Loucy (cell line): Measurements from ENCODE around the gene PTPRA.

Experiments used
- H2AFZ ChIP-seq: fragments of 200-600 bp; sonication (generic); 2 replicates; pipeline ENCODE4 v1.6.0; 2016; ENCODE audit warnings: antibody characterized with exemption, mild to moderate bottlenecking, low read length, moderate library complexity
- H3F3A ChIP-seq: fragments of 200-600 bp; 2 replicates; pipeline ENCODE4 v1.6.0; 2016; ENCODE audit warnings: antibody characterized with exemption, low read depth, mild to moderate bottlenecking
- H3K27me3 ChIP-seq: fragments of 200-600 bp; sonication (generic); 2 replicates; pipeline ENCODE4 v1.6.1; 2014; ENCODE audit warnings: low read length, mild to moderate bottlenecking; ENCODE audit not compliant: insufficient read depth, poor library complexity, severe bottlenecking
- H3K36me3 ChIP-seq: fragments of 200-600 bp; sonication (generic); 2 replicates; pipeline ENCODE4 v1.6.1; 2016; ENCODE audit warnings: low read length; ENCODE audit not compliant: insufficient read depth
- H3K4me1 ChIP-seq: fragments of 200-600 bp; sonication (generic); 2 replicates; pipeline ENCODE4 v1.5.1; 2014; ENCODE audit warnings: low read length, mild to moderate bottlenecking; ENCODE audit not compliant: insufficient read depth, poor library complexity, severe bottlenecking
- H3K4me2 ChIP-seq: fragments of 200-600 bp; sonication (generic); 2 replicates; pipeline ENCODE4 v1.6.0; 2014; ENCODE audit warnings: antibody characterized with exemption, low read length, low read depth, mild to moderate bottlenecking; ENCODE audit not compliant: poor library complexity, severe bottlenecking
- H3K4me3 ChIP-seq: fragments of 200-600 bp; sonication (generic); 2 replicates; pipeline ENCODE4 v1.5.1; 2014; ENCODE audit warnings: low read length, mild to moderate bottlenecking, mixed read lengths; ENCODE audit not compliant: poor library complexity, severe bottlenecking
- H3K79me2 ChIP-seq: fragments of 200-600 bp; sonication (generic); 2 replicates; pipeline ENCODE4 v1.6.1; 2014; ENCODE audit warnings: low read length; ENCODE audit not compliant: insufficient read depth
- H3K9ac ChIP-seq: fragments of 200-600 bp; sonication (generic); 2 replicates; pipeline ENCODE4 v1.6.0; 2014; ENCODE audit warnings: mild to moderate bottlenecking, low read depth, low read length, moderate library complexity; ENCODE audit not compliant: poor library complexity, severe bottlenecking
- H3K9me2 ChIP-seq: fragments of 200-600 bp; sonication (generic); replicated peaks from 2 replicates; pipeline ENCODE4 v1.6.1; 2016; ENCODE audit warnings: low read depth, low read length, mixed read lengths
- H3K9me3 ChIP-seq: fragments of 200-600 bp; sonication (generic); 2 replicates; pipeline ENCODE4 v1.6.1; 2014; ENCODE audit warnings: mild to moderate bottlenecking, antibody characterized with exemption, low read length, low read depth; ENCODE audit not compliant: insufficient read depth
- H4K20me1 ChIP-seq: fragments of 200-600 bp; sonication (generic); 2 replicates; pipeline ENCODE4 v1.6.0; 2014; ENCODE audit warnings: antibody characterized with exemption, low read length, mild to moderate bottlenecking; ENCODE audit not compliant: insufficient read depth, poor library complexity, severe bottlenecking
- CTCF ChIP-seq: fragments of 200-600 bp; sonication (generic); conservative IDR thresholded peaks from 2 replicates; pipeline ENCODE4 v1.5.1; 2014; ENCODE audit warnings: mild to moderate bottlenecking, antibody characterized with exemption, low read length
- EZH2phosphoT487 ChIP-seq: fragments of 200-600 bp; IDR thresholded peaks from 2 replicates; pipeline ENCODE4 v1.6.1; 2018; ENCODE audit warnings: antibody characterized with exemption, mild to moderate bottlenecking, moderate library complexity, borderline replicate concordance

PTPRA gene

DNA sequence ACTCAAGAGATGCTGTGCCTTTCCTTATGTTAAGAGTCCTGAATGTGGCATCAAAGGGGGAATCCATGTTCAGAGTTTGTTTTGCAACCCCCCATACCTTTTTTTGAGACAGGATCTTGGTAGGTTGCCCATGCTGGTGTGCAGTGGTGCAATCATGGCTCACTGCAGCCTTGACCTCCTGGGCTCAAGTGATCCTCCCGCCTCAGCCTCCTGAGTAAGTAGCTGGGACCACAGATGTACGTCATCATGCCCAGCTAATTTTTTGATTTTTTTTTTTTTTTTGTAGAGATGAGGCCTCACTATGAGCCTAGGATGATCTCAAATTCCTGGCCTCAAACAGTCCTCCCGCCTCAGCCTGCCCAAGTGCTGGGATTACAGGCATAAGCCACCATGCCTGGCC lies 16.5 kb downstream of the PTPRA start:
- Histone ChIP-seq H3K4me1 (peaks cover 19% of the 10 kb centered on the region), H3K27me3 (no peaks in the 10 kb centered on the region), H3K36me3 (no peaks in the 10 kb centered on the region), H4K20me1 (peaks cover 46% of the 10 kb centered on the region), H3K4me3 (no peak overlapping the region), H3K4me2 (no peak overlapping the region), H3K9ac (no peak overlapping the region), H3K9me2 (no peaks in the 10 kb centered on the region), H3K9me3 (no peaks in the 10 kb centered on the region), H3F3A (no peaks in the 10 kb centered on the region), H3K79me2 (peaks cover 96% of the 10 kb centered on the region), H2AFZ (no peak overlapping the region)
- TF ChIP-seq EZH2phosphoT487 (no peak), CTCF (no peak)

DNA sequence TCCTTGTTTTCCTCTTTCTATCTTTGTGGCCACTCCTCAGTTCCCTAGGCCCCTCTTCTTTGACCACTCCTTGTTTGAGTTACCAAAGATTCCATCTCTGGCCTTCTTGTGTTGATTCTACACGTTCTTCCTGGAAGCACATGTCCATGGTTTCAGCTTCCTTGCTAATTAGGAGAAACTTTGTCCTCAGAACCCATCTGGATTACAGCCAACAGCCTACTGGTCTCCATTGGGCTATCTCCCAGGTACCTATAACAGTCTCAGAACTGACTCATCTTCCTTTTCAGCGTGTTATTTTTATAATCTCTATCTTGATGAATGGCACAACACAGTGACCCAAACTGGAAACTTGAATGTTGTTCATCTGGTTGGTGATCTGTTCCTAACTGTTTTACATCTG lies 17.5 kb downstream of the PTPRA start:
- Histone ChIP-seq H3K9me3 (no peaks in the 10 kb centered on the region), H3K9ac (no peak overlapping the region), H3F3A (no peaks in the 10 kb centered on the region), H3K4me1 (peaks cover 19% of the 10 kb centered on the region), H4K20me1 (peaks cover 39% of the 10 kb centered on the region), H3K9me2 (no peaks in the 10 kb centered on the region), H3K36me3 (no peaks in the 10 kb centered on the region), H2AFZ (no peak overlapping the region), H3K27me3 (no peaks in the 10 kb centered on the region), H3K79me2 (peaks cover 96% of the 10 kb centered on the region), H3K4me3 (no peak overlapping the region), H3K4me2 (peak overlapping the region; percentile 2)
- no peak for TF ChIP-seq EZH2phosphoT487
- no peak for TF ChIP-seq CTCF

GRCh38 chr20:2891343-2891742 lies 18.1 kb downstream of the PTPRA start:
- no peaks in the 10 kb centered on the region for H3K27me3 ChIP-seq
- no peak overlapping the region for H2AFZ ChIP-seq
- H3K9me2 ChIP-seq = no peaks in the 10 kb centered on the region
- H3K4me1 ChIP-seq = peaks cover 19% of the 10 kb centered on the region
- H3K4me3 ChIP-seq = no peak overlapping the region
- no peaks in the 10 kb centered on the region for H3F3A ChIP-seq
- H3K36me3 ChIP-seq = no peaks in the 10 kb centered on the region
- no peak overlapping the region for H3K9ac ChIP-seq
- no peaks in the 10 kb centered on the region for H3K9me3 ChIP-seq
- H4K20me1 ChIP-seq = peaks cover 36% of the 10 kb centered on the region
- peaks cover 96% of the 10 kb centered on the region for H3K79me2 ChIP-seq
- TF ChIP-seq EZH2phosphoT487 (no peak), CTCF (no peak)
- H3K4me2 ChIP-seq = peak overlapping the region; percentile 2
